HCT116 (cell line): ENCODE data around the gene C10orf90. TPM values are rescaled to one million over a fixed set of nuclear protein-coding genes. Genes with fewer than 3 reads are reported as not detected.

Experiments used
- ATAC-seq: fragments of 200-7000 bp; cut with Tn5 transposase; 2 replicates; pipeline ENCODE4 v1.9.1; 2020; ENCODE audit warnings: mild to moderate bottlenecking, moderate library complexity
- BruUV-seq: library from RNA; stranded (reverse); fragments of 400-500 nt; replicated peaks from 2 replicates; lab custom pipeline; 2021; lab: Mats Ljungman, UMichigan
- CTCF ChIA-PET: fragments of 300-600 bp; sonication (Branson Sonifier 250); formaldehyde crosslinking; loops from one replicate; lab custom pipeline; 2021; ENCODE audit warnings: antibody characterized with exemption; lab: Charles Lee
- POLR2A ChIA-PET: fragments of 300-600, 350-600 bp; sonication (Branson Sonifier 250); formaldehyde crosslinking; loops from one replicate; lab custom pipeline; 2021; ENCODE audit warnings: antibody characterized with exemption; lab: Charles Lee
- RAD21 ChIA-PET, 2 experiments: fragments of 300-600 bp; sonication (Branson Sonifier 250); formaldehyde crosslinking; loops; one replicate each; lab custom pipeline; 2023; ENCODE audit warnings: low total read pairs in 2 of 2; ENCODE audit not compliant: uncharacterized antibody in 2 of 2, unreplicated experiment in 2 of 2, low non-redundant PET in 1 of 2; lab: Charles Lee
- DNase-seq: peaks from one replicate; pipeline ENCODE4 v3.0.0-alpha.2; 2010; ENCODE audit warnings: low read depth, low spot score
- H2AFZ ChIP-seq: fragments of 200-600 bp; shearing (Covaris generic), sonication (generic); 2 replicates; pipeline ENCODE4 v1.6.1; 2017; ENCODE audit warnings: low read depth, mixed run types, mixed read lengths, antibody characterized with exemption, low read length; ENCODE audit not compliant: poor library complexity, severe bottlenecking
- H3K27ac ChIP-seq: 2 replicates; pipeline ENCODE4 v1.5.1; 2012; ENCODE audit warnings: low read depth, low read length
- H3K27me3 ChIP-seq: fragments of 200-600 bp; sonication (generic); 2 replicates; pipeline ENCODE4 v1.6.1; 2016; ENCODE audit warnings: mixed run types, low read length, mixed read lengths; ENCODE audit not compliant: insufficient read depth
- H3K36me3 ChIP-seq, 2 experiments: fragments of 200-500 bp in 1 of 2; fragments of 200-600 bp in 1 of 2; sonication (Bioruptor generic) in 1 of 2; sonication (generic) in 1 of 2; 2 replicates each; pipeline versions ENCODE4 v1.5.1 to v1.6.1; 2014 to 2016; ENCODE audit warnings: low read length in 2 of 2, inconsistent platforms in 1 of 2, mixed read lengths in 1 of 2, mixed run types in 1 of 2; ENCODE audit not compliant: insufficient read depth in 2 of 2, control insufficient read depth in 1 of 2
- H3K4me1 ChIP-seq, 2 experiments: fragments of 200-600 bp in 1 of 2; sonication (generic) in 1 of 2; 2 replicates each; pipeline versions ENCODE4 v1.5.1 to v1.6.1; 2012 to 2017; ENCODE audit warnings: low read length in 2 of 2, inconsistent platforms in 1 of 2, mild to moderate bottlenecking in 1 of 2, mixed read lengths in 1 of 2, mixed run types in 1 of 2, moderate library complexity in 1 of 2; ENCODE audit not compliant: insufficient read depth in 2 of 2, control insufficient read depth in 1 of 2
- H3K4me2 ChIP-seq: fragments of 200-600 bp; sonication (generic); 2 replicates; pipeline ENCODE4 v1.6.1; 2017; ENCODE audit warnings: mixed run types, low read length, mixed read lengths
- H3K4me3 ChIP-seq, 2 experiments: fragments of 200-600 bp in 1 of 2; sonication (generic) in 1 of 2; replicated peaks in 1 of 2; 2 replicates each; pipeline ENCODE4 v1.5.1; 2011 to 2016; ENCODE audit warnings: low read length in 2 of 2, control low read depth in 1 of 2, low read depth in 1 of 2, mild to moderate bottlenecking in 1 of 2, mixed read lengths in 1 of 2, mixed run types in 1 of 2
- H3K79me2 ChIP-seq: fragments of 200-600 bp; sonication (generic); 2 replicates; pipeline ENCODE4 v1.6.1; 2017; ENCODE audit warnings: mild to moderate bottlenecking, mixed run types, low read length, moderate library complexity, mixed read lengths; ENCODE audit not compliant: insufficient read depth
- H3K9ac ChIP-seq: fragments of 200-600 bp; sonication (generic); 2 replicates; pipeline ENCODE4 v1.6.1; 2016; ENCODE audit warnings: low read length, mixed read lengths
- H3K9me2 ChIP-seq: fragments of 200-600 bp; sonication (generic), shearing (Covaris generic); 2 replicates; pipeline ENCODE4 v1.6.1; 2017; ENCODE audit warnings: mixed run types, mild to moderate bottlenecking, moderate library complexity; ENCODE audit not compliant: insufficient read depth
- H3K9me3 ChIP-seq, 2 experiments: fragments of 200-500 bp in 1 of 2; fragments of 200-600 bp in 1 of 2; sonication (Bioruptor generic) in 1 of 2; sonication (generic) in 1 of 2; 2 replicates each; pipeline ENCODE4 v1.6.1; 2014 to 2017; ENCODE audit warnings: low read length in 2 of 2, mixed read lengths in 2 of 2, inconsistent platforms in 1 of 2, low read depth in 1 of 2, mild to moderate bottlenecking in 1 of 2, mixed run types in 1 of 2, moderate library complexity in 1 of 2; ENCODE audit not compliant: control insufficient read depth in 1 of 2, insufficient read depth in 1 of 2
- H4K20me1 ChIP-seq: fragments of 200-600 bp; sonication (generic), shearing (Covaris generic); 2 replicates; pipeline ENCODE4 v1.6.1; 2017; ENCODE audit warnings: mixed run types, mild to moderate bottlenecking, moderate library complexity; ENCODE audit not compliant: insufficient read depth
- CBX3 ChIP-seq: IDR thresholded peaks from 2 replicates; pipeline ENCODE4 v1.6.1; 2012; ENCODE audit warnings: low read depth
- EGR1 ChIP-seq: IDR thresholded peaks from 2 replicates; pipeline ENCODE4 v1.6.1; 2012; ENCODE audit warnings: low read depth
- ELF1 ChIP-seq: IDR thresholded peaks from 2 replicates; pipeline ENCODE4 v1.6.1; 2012; ENCODE audit warnings: low read depth, borderline replicate concordance
- EZH2phosphoT487 ChIP-seq: fragments of 200-600 bp; IDR thresholded peaks from 2 replicates; pipeline ENCODE4 v1.6.1; 2018; ENCODE audit warnings: antibody characterized with exemption, borderline replicate concordance
- POLR2A ChIP-seq: IDR thresholded peaks from 2 replicates; pipeline ENCODE4 v1.7.0; 2011; ENCODE audit warnings: borderline replicate concordance; ENCODE audit not compliant: insufficient read depth, insufficient read length; ENCODE audit errors: extremely low read depth
- SIN3A ChIP-seq: IDR thresholded peaks from 2 replicates; pipeline ENCODE4 v1.6.1; 2012; ENCODE audit warnings: low read depth
- SP1 ChIP-seq: IDR thresholded peaks from 2 replicates; pipeline ENCODE4 v1.6.1; 2012; ENCODE audit warnings: low read depth
- TCF7L2 ChIP-seq: IDR thresholded peaks from 2 replicates; pipeline ENCODE4 v1.7.0; 2011; ENCODE audit warnings: borderline replicate concordance, inconsistent platforms; ENCODE audit not compliant: insufficient read depth, insufficient read length; ENCODE audit errors: extremely low read depth
- ZNF274 ChIP-seq: fragments of 200-500 bp; sonication (Bioruptor generic); IDR thresholded peaks from 2 replicates; pipeline ENCODE4 v1.6.1; 2014; ENCODE audit warnings: mild to moderate bottlenecking, low read depth, low read length, inconsistent platforms
- intact Hi-C: fragments of 100-400 bp; cut with micrococcal nuclease; formaldehyde crosslinking; loops from 2 replicates; pipeline ENCODE4 v1.10.0; 2022
- total RNA-seq: library from RNA; stranded (reverse); gene quantifications from one replicate; pipeline ENCODE4 v1.2.1, GENCODE V29; 2021; ENCODE audit not compliant: unreplicated experiment

C10orf90 gene
- total RNA-seq, 1 experiment from 2014 or later: not detected

GRCh38 chr10:126673565-126673964 is 3.1 kb upstream of the C10orf90 start:
- H3K36me3 ChIP-seq: no peaks in the 10 kb centered on the region
- intact Hi-C loops: no loop called here
- H4K20me1 ChIP-seq: no peaks in the 10 kb centered on the region
- CTCF ChIA-PET: no interaction called here
- H2AFZ ChIP-seq: no peak overlapping the region
- DNase-seq (no peak), ATAC-seq (no peak)
- H3K4me2 ChIP-seq: no peak overlapping the region
- H3K9me3 ChIP-seq: no peaks in the 10 kb centered on the region
- H3K27ac ChIP-seq: no peak overlapping the region
- H3K79me2 ChIP-seq: no peaks in the 10 kb centered on the region
- RAD21 ChIA-PET: no interaction called here
- H3K9ac ChIP-seq: no peak overlapping the region
- H3K9me2 ChIP-seq: no peaks in the 10 kb centered on the region
- no peaks in the 10 kb centered on the region for H3K4me1 ChIP-seq
- H3K4me3 ChIP-seq: no peak overlapping the region
- POLR2A ChIA-PET: no interaction called here
- TF ChIP-seq TCF7L2 (no peak), ZNF274 (no peak), SP1 (no peak), POLR2A (no peak), ELF1 (no peak), EZH2phosphoT487 (no peak), CBX3 (no peak), EGR1 (no peak)
- H3K27me3 ChIP-seq: peaks cover 39% of the 10 kb centered on the region
- no TSS peak for BruUV-seq

GRCh38 chr10:126671402-126671975 is 996 bp upstream of the C10orf90 start:
- no peaks in the 10 kb centered on the region for H3K36me3 ChIP-seq
- intact Hi-C loops: no loop called here
- H3K9me3 ChIP-seq: no peaks in the 10 kb centered on the region
- H3K4me3 ChIP-seq: no peak overlapping the region
- no peak overlapping the region for H2AFZ ChIP-seq
- no peaks in the 10 kb centered on the region for H3K9me2 ChIP-seq
- CTCF ChIA-PET: no interaction called here
- no peaks in the 10 kb centered on the region for H4K20me1 ChIP-seq
- TF ChIP-seq SIN3A: no peak
- H3K4me1 ChIP-seq: no peaks in the 10 kb centered on the region
- RAD21 ChIA-PET: no interaction called here
- ATAC-seq: no peak
- no TSS peak for BruUV-seq
- H3K9ac ChIP-seq: no peak overlapping the region
- H3K79me2 ChIP-seq: no peaks in the 10 kb centered on the region
- H3K27me3 ChIP-seq: peaks cover 52% of the 10 kb centered on the region
- POLR2A ChIA-PET: no interaction called here
- H3K4me2 ChIP-seq: no peak overlapping the region
- no peak for DNase-seq
- H3K27ac ChIP-seq: no peak overlapping the region
